Measurements from ENCODE around the gene PRDM2. TPM values are rescaled to one million over a fixed set of nuclear protein-coding genes. Genes with fewer than 3 reads are reported as not detected.

Gene PRDM2
- total RNA-seq, 1 donor from 2014 or later = 10.3 TPM

DNA sequence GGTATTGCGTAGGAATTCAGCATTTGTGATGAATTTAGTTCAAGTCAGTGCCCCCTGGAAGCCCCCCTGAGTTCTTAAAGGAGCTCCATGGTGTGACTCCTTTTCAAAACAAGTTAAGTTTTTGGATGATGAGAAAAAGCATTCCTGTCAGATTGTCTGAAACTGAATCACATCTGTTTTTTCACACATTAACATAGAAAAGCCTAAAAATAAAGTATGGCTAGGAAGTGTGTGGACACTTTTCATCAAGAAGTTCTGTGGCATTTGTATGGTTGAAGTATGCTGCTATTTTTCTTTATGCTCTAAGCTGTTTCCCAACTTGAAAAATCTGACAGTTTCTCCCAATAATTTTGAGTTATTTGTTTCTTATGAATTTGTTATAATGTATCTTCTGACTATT lies 33.7 kb downstream of the PRDM2 start:
- no peak for DNase-seq (ENCODE audit: low read depth in 2 of 2)

DNA sequence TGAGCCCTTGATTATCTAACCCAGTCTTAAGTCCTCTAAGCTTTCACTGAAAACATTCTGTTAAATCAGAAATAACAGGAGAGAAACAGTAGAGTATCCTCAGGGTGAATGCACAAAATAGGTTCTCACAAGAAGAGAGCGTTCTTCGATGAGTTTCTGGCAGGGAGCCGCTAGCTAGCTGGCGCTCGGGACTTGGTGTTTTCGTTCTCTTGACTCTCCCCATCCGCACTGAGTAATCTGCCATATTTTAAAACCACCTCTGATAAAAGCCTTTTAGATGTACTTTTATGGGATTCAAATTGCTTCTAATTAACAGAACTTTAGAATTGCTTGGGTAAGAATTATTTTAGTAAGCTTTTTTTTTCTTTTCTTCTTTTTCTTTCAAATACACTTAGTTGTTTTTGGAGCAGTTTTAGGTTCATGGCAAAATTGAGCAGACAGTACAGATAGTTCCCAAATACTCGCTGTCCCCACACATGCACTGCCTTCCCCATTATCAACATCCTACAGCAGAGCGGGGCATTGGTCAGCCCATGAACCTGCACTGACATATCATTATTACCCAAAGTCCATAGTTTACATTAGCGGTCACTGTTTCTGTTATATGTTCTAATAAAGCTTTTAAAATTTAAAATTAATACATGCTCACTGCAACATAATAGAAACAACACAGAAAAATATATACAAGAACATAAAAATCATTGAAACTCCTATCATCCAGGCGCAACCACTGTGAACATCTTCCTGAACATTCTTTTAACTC lies 35.4 kb downstream of the PRDM2 start:
- DNase-seq (ENCODE audit: low read depth in 2 of 2) = no peak

DNA sequence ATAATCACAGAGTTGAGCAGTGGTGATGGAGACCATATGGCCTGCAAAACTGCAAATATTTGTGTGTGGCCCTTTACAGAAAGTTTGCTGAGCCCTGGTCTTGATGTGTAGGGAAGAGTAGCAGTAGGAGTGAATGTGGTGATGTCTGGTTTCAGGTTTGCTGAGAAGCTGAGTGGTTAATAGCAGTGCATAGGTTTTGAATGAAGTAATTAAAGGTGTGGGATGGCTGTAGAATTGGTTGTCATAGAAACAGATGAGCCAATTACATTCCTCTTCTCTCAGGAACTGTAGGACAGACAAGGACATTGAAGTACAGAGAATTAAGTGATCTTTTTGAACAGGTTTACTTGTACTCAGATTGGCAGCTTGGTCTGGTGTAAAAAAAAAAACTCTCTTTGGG lies 37.4 kb downstream of the PRDM2 start:
- DNase-seq (ENCODE audit: low read depth in 2 of 2) = no peak

DNA sequence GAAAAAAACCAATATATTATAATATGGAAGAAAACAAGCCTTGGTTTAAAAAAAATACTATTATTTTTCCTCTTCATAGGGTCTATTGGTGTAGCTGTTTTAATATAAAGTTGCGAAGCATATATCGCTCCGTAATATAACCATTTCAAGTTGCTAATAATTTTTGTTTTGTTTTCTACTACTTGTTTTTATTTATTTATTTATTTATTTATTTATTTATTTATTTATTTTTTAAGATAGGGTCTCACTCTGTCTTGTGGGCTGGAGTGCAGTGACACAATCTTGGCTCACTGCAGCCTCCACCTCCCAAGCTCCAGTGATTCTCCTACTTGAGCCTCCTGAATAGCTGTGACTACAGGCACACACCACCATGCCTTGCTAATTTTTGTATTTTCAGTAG lies 46.4 kb downstream of the PRDM2 start:
- DNase-seq (ENCODE audit: low read depth in 2 of 2) = no peak

DNA sequence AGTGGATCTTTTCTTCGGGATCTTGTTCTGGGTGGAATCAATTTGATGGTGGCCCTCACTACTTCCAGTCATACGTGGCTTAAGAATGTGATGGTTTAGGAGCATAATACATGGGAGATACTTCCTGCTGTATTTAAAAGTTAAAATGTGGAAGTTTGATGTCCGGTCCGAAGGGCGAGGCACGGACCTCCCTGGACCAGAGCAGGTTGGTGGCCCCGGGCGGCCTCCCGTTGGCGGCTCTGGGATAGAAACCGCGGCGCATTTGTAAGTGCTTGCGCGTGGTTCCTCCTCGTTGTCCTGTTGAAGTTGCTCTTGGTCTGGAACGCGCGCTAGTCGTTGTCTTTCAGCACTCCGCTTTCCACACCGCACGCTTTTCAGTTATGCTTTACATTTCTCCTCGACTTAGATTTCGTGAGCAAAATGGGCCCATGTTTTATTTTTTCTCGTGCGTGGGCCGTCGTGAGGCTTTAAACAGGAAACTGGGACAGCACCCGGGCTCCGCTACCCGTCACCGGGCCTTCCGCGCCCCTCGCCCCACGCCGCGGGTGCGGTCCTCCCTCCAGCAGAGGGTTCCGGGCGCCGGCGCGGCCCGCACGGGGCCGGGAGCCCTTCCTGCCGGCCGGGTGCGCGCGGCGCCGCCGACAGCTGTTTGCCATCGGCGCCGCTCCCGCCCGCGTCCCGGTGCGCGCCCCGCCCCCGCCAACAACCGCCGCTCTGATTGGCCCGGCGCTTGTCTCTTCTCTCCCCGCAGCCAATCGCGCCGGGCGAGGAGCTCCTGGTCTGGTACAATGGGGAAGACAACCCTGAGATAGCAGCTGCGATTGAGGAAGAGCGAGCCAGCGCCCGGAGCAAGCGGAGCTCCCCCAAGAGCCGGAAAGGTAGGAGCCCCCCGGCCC lies 48.9 kb downstream of the PRDM2 start:
- peak; percentile 96 to 97 for DNase-seq (ENCODE audit: low read depth in 2 of 2)

DNA sequence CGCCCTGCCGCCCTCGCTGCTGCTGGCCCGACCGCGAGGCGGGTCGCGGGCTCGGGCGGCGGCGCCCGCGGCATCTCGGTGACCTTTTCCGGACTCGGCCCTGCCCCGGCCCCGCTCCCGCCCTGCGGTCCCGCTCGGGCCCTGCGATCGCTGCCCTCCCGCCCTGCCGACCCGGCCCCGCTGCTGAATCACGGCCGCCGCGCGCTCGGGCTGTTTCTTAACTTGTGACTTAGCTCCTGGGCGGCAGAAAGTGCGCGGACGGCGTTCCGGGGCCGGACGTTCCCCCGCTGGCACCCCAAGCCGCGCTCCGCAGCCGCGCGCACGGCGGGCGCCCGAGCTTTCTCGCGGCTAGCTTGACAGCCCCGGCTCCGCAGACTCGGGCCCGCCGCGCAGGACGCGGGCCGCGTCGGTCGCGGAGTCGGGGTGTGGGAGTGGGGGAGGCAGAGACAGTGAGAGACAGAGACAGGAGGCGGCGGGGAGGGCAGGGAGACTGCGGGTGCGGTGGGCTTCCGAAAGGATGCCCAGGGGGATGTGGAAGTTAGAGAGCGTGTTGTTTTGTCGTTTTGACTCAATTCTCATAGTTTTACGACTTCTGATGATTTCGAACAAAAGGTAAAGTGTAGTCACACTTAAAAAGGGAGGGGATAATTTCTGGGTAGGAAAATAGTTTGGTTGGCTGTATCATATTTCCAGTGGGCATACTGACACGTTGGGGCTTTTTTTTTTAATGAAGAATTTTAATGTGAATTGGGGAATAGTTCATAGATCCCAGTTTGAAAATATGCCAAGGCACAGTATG lies 49.8 kb downstream of the PRDM2 start:
- peak; percentile 39 to 61 for DNase-seq (ENCODE audit: low read depth in 2 of 2)

DNA sequence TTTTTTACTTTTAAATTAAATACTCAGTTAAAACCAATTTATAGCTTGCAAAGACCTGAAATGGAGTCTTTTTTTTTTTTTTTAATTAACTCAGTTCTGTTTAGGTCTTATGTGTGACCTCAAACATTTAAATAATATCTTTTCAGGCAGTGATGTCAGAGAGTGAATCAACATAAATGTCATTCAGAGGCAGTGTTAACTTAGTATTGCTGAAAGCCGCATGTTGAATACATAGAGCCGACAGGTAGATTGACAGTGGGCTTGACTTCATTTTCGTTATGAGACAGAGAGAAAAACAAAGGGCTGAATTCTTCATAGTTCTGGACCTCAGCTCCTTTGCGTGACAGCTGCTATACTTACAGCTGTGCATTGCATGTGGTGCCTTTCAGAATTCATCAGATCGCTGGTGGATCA lies 51.5 kb downstream of the PRDM2 start:
- no peak for DNase-seq (ENCODE audit: low read depth in 2 of 2)

DNA sequence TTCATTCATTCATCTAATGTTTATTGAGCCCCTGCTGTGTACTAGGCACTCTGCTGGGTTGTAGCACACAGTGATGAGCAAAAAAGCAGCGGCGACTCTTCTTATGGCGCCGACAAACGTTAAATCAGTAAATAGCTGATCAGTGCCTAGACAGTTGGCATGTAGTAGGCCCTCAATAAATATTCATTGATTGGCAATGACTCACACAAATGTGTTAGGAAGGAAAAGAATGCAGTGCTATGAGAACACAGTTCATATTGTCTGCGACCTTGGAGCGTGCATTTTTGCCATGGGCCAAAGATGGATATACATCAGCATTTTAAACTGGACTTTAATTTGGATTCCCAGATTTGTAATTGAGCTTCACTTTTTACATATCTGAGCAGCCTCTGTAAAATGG lies 52.0 kb downstream of the PRDM2 start:
- DNase-seq (ENCODE audit: low read depth in 2 of 2) = no peak

DNA sequence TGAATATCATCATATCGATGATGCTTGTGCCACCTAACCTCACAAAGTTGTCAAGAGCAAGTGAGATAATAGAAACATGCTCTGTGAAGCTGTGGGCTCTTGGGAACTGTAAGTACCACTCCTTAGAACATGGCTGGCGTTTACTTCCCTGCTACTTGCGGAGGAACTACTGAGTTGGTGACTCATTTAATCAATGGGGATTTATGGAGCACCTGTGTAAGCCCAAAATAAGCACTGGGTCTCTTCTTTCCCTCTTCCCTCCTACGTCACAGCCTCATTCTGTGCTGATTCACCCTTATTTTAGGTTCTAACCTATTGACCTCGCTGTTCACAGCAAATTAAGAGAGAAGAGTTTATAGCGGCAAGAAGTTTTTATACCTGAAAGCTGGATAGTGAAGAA lies 52.9 kb downstream of the PRDM2 start:
- DNase-seq (ENCODE audit: low read depth in 2 of 2) = no peak

DNA sequence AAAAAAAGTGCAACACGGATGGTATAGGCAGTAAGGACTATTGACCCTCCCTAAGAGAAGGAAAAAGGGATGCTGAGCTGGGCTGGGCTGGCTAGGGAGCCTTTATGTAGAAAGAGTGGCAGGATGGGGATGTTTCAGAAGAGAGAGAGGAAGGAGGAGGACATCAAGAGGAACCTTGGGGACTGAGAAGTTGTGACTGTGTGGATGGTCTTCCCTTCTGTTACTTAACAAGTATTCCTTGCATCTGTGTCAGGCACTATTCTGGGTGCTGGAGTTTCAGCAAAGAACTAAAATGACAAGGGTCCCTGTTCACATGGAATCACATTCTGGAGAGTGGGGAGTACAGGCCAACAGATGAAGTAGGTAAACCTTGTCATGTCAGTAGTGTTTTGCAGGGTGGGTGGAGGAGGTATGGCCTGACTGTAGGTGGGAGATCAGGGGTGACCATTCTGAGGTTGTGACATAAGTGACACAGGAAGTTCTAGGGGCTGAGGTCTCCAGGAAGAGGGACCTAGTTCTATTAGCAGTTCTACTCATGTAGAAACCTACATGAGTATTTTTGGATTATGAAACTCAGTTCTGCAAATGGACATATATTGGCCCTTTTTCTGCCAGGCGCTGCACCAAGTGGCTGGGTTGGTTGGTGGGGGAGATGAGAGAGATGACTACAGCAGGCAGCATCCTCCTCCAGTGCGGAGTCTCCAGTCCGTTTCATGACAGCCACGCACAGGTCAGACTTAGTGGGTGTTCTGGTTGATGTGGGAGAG lies 53.8 kb downstream of the PRDM2 start:
- no peak for DNase-seq (ENCODE audit: low read depth in 2 of 2)

DNA sequence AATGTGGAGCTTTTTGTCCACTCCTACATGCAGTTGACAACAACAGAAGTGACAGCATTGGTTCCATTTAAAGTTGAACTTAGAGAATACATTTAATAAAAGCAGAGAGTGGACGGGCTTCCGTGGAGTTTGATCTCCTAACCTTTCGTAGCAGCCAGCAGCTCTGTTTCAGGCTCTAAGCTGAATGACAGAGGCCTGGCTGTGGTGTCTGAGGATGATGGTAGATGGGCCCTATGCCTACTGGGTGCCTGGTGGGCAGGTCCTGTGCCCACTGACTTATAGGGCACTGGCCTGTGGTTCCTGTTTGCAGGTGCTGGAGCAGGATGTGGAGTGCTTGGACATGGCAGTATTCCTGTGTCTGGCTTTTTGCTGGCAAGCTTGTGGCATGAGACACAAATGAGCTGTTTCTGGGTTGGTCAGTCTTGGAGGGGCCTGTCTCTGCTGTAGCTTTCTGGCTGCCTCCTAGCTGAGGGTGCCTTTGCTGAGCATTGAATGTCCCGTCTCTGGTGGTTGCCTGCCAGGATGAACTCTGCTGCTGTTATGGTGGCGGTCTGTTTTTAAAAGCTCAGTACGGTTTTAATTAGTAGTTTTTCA lies 54.6 kb downstream of the PRDM2 start:
- DNase-seq (ENCODE audit: low read depth in 2 of 2) = no peak

DNA sequence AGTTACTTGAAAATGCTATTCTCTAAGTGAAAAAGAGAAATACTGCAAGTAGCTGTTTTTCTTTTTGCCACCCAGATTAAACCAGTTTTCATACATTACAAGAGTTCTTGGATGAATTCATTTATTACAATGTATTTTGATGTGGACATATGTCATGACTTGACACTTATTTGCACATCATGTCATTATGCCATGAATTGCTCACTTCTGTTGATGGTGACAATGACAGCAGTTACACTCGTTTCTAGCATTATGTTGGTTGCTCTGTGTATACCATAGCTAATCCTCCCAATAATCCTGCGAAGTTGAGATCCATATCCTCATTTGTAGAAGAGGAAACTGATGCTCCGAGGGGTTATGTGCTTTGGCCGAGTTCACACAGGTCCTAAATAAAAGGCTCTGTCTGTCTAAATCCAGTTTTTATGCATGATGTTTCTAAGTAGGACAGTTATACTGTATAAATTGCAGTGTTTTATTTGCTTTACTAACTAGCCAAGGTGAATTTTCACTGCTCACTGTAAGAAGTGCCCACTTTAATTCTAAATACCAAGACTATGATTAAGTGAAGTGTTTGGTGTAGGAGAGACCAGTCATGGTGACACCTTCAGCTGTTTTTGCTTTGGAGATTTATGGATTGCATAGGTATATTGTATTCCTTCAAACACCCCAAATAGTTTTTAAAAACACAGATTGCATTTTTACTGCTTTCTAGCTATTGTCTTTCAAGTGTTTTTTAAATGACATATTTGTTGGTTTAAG lies 56.7 kb downstream of the PRDM2 start:
- no peak for DNase-seq (ENCODE audit: low read depth in 2 of 2)

DNA sequence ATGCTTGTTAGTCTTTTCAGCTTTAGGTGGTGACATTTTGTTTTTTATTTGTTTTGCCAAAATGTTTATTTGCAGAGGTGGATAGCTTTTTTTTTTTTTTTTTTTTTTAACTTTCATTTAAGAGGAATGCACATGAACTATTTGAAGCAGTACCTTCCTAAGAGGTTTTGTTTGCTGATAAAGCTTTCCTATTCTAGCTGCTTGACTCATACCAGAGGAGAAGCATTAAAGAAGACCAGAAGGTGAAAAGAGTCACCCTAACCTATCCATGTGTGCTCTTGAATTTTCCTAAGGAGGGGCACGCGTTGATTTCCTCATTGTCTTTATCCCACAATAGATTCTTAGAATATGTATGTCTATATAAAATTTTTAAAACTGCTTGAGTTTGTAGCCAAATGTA lies 57.7 kb downstream of the PRDM2 start:
- DNase-seq (ENCODE audit: low read depth in 2 of 2) = no peak

DNA sequence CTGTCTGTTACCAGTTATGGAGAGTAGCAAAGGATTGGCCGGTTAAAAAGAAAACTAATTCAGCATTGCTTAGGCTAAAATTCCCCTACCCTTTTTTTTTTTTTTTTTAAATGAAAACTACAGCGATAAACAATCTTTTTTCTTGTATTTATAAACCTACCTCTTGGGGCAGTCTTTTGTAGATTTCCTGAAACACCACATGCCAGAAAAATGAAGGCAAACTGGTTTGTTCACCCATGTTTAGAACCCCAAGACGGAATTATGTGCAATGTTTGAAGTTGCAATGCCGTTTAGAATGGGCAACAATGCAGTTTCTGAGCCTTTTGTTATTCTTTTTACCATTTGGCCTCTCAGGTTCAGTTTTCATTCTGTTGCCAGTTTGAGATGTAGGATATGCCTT lies 59.1 kb downstream of the PRDM2 start:
- no peak for DNase-seq (ENCODE audit: low read depth in 2 of 2)

DNA sequence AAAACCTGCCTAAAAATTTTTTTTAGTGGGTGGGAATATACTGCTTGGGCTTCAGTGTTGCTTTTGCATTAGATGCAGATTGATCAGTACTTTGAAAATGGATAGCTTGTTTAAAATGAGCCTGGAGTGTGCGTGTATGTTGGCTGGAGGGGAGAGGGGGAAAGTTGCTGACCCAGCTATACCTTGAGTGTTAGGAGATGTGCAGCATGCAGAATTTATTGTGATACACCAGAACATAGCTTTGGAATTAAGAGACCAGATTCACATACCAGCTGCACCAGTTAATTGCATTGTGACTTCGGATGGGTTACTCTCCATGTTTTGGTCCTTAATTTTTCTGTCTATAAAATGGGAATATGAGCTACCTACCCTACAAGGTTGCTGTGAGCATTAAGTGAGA lies 60.4 kb downstream of the PRDM2 start:
- no peak for DNase-seq (ENCODE audit: low read depth in 2 of 2)

DNA sequence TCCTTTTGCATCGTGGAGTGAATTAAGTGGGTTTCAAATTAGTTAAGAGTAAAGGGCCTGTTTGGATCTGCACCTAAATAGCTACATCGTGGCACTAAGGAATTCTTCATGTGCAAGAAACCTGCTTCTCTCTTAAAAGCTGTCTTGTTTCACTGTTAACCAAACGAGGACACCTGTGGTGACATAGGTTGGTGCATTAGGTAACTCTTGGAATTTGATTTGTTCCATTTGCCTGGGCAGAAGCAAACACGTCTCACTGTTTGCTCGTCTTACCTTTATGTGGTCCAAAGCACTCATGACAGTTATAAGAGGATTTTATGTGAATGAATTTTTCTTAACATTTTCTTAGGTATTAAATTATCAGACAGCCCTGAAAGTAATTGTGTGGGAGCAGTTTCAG lies 60.9 kb downstream of the PRDM2 start:
- DNase-seq (ENCODE audit: low read depth in 2 of 2) = no peak

DNA sequence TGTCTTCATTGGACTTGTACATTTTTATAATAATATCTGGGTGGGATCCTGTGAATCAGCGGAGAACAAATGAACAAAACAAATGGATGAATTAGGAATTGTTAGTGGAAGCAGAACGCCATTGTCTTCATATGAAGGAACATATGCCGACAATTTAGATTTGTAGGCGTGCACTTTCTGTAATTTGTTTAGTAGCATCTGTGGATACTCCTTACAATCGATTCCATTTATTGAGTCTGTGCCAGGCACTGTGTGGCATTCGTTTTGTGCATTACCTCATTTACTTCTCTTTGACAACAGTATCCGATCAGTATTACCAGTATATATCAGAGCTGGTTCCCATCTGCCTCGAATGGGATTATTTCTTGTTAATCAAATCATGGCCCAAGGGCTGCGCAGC lies 61.9 kb downstream of the PRDM2 start:
- DNase-seq (ENCODE audit: low read depth in 2 of 2) = no peak

DNA sequence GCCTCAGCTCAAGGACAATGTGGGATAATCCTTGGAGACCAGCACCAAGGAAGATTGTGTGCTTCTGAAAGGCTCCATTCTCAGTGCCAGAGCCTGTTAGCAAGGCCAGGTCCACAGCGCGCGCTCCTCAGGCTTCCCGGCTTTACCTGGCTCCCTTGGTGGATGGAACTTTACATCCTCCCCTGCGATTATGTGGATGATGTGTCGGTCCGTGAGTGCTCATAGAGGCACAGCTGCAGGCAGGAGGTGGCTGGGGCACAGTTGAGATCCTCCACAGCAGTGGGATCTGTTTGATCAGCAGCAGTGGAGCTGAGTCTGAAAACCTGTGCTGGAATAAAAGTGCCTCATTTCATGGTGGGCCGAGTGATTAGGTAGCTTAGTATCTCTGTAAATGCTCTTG lies 62.7 kb downstream of the PRDM2 start:
- DNase-seq (ENCODE audit: low read depth in 2 of 2) = no peak

DNA sequence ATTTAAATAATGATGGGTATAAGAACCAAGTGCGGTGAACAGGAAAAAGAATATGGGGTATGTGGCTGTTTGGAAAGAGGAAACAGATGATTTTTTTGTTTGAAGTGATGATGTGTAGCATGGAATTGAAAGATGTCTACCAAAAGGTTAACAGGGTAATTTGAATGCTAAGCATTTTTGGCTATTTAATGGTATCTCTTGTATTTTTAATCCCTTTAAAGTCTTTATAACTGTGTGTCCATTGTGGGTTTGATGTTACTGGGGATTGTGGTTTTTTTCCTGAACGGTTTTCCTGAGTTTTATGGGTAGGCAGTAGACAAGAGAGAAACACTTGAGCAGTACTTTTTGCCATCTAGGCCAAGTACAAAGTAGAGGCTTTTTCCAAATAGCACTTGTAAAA lies 63.2 kb downstream of the PRDM2 start:
- no peak for DNase-seq (ENCODE audit: low read depth in 2 of 2)

DNA sequence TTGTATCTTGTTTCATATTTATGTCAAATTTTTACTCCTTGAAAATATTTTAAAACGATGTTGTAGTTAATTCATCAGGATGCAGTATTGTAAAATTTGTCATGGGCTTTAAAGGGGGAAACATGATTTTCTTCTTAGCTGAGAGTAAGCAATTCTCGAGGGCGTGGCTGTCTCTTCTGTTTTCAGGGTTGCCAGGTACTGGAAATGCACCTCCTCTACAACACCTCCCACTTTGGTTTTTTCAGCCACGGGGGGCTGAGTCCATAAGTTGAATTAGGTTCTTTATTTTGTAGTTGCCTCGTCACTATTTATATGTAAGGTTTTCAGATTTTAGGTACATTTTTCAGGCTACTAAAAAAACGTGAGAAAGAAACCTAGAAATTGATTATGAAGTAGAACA lies 64.0 kb downstream of the PRDM2 start:
- no peak for DNase-seq (ENCODE audit: low read depth in 2 of 2)

Data from lung microvascular endothelial cell (primary cell).